ENCODE results near the gene SV2B.
A peak's percentile ranks its signal among the peaks of the same experiment; 100 is the strongest.

The SV2B gene

DNA sequence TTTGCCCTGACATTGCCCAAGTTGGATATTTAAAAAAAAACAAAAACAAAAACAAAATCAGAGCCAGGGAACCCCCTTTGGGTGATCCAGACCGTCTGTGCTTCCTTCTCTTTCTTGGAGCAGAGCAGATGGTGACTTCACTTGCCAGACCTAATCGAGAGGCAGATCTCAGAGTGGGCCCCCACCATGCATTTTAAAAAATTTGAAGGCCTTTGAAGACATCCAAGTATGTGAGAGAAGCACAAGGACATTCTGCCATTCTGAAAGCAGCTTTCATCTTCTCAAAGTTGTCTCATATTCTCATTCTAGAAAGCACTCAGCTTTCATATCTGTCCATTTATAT lies 93.3 kb downstream of the SV2B start:
- DNase-seq (ENCODE audit: low spot score), result no peak

DNA sequence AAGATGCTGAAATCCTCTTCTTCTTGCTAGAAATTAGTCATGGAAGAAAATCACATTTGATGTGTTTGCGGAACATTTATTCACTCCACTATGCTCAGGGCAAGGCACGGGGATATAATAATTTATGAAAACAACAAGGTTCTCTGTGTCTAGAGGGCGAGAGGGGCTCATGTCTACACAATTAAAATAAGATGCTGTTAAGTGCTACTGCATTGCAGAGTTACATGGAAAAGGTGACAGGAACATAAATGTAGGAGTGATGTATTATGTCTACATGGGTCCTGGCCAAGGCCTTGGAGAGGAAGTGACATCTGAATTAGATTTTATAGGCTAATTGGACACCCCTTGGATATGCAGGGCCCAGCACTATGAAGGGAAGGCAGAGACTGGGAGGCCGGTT lies 96.1 kb downstream of the SV2B start:
- no peak for DNase-seq (ENCODE audit: low spot score)

DNA sequence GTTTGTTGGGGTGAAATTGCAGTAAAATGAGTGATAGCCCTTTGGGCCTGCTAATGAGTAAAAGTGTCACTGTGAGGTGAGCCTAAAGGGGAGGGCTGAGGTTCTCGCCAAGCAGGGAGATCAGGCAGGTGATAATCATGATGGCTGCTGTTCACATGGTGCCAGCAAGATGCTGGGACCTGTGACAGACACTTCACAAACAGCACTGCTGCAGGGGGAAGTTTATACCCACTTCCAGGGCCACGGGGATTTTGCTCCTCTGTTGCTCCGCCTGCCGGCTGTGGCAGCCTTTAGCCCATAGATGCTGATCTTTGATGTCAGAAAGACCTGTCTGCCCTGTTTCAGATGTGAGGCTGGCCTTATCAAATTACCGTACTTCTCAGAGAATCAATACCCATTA lies 96.7 kb downstream of the SV2B start:
- DNase-seq (ENCODE audit: low spot score), result no peak

DNA sequence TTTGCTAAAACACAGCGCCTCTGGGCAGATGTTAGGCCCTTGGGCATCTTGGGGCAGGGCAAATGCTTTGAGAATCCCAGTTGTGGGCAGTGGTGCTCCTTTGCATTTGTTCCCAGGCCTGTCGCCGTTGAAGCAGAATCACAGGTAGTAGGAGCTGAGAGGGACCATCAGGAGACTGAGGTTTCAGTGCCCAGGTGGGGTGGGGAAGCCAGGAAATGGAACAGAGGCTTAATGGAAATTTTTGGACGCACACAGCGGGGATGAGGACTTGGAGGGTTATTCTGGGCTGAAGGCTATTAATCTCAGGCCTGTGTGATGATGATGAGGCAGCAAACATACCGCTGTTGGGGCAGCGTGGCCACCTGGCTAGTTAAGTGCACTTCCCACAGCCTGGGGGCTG lies 99.5 kb downstream of the SV2B start:
- no peak for DNase-seq (ENCODE audit: low spot score)

DNA sequence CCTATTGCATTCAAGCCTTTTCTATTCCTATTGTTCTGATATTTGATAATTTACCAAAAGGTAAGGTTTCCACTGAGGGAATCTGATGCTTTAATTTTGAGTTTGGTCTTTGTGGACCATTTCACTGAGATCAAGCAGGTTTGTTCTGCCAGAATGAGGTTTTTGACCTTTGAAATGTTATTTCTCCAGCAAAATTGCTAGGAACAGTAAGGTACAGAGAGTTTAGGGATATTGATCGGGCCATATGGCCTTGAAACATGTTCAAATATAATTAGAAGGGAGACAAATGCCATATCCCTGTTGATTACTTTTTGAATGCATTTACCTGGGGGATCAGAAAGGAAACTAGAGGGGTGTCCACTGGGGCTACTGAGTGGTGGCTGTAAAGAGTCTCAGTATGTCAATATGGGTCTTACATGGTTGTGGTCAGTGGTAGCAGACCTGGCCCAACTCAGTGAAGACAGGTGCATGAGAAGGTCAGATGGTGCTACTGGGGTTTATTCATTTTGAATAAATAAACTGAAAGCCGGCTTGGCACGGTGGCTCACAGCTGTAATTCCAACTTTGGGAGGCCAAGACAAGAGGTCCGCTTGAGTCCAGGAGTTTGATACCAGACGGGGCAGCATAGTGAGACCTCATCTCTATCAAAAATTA lies 100.2 kb downstream of the SV2B start:
- DNase-seq (ENCODE audit: low spot score), result no peak

DNA sequence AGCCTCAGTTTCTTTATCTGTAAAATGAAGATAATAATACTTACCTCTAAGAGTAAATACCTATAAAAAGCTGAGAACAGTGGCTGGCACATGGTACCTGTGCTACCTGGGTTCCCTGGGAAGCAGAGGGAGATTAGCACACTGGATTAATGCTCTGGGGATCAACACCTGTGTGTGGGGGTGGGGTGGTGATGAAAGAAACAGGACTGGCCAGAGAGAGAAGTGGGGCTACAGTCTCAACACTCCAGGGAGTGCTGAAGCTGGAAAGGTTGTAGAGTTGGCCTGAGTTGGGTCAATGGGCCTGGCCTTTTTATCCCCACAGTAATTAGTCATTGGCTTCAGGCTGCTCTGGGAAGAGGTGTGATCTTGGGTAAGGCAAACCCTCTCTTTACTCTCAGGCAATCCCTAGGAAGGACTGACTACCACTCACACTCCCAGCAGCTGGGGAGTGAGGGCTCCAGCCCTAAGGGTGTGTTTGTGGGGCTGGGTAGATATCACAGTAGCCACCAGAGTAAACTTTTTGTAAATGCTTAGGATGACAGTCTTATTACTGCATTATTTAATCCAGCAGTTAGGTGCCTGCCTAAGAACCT lies 102.5 kb downstream of the SV2B start:
- DNase-seq (ENCODE audit: low spot score), result no peak

DNA sequence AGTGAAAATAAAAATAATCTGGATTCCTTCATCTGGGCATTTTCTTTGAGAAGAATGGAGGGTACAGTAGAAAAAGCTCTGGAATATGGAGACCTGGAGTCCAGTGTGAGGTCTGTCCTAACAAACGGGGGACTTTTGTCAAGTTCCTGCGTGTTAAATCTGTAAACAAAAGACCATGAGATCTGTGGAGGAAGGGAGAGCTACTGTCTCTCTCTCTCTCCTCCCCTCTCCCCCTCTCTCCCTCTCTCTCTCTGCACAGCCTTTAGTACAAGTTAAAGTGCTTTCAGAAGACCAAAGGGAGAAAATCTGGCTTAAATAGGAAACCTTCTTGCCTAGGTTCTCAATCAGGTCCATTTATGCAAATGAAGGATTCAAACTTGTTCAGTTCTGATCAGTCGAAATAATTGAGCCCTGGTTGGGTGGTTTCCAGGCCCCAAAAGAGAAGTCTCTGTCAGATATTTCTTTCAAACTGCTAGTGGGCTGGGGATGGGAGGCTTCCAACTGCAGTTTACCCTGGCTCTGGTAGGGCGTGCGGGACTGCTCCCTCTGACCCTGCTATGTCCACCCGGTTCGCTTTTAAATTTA lies 103.7 kb downstream of the SV2B start:
- DNase-seq (ENCODE audit: low spot score), result no peak

DNA sequence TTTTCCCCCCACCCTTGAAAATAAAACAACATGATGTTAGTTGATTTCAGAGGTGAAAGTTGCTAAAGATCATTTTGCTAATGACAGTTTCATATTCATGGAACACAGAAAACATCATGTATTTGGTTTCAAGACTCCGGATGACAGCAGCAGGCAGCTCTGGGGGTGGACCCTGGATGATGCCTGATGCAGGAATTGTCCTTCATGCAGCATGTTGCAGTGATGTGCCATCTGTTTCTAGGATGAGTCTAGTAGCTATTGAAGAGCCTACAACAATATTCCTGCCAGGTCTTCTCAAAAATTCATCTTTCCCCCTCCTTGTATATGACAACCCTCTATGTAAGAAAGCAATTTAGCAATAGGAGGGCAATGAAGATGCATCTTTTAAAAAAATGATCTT lies 108.3 kb downstream of the SV2B start:
- DNase-seq (ENCODE audit: low spot score), result no peak

DNA sequence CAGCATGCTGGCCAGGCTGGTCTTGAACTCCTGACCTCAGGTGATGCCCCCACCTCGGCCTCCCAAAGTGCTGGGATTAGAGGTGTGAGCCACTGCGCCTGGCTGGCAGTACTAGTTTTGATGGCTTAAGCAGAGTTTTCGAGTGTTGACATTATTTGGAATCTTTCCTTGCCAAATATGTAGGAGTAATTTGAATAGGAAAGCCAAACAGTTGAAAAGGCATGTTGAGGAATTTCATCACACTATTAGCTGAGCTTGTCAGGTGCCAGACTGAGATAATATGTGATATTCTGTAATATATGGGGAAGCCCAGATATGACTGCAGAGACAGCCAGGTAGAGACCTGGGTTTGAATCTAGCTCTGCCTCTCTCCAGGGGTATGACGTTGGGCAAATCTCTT lies 109.3 kb downstream of the SV2B start:
- DNase-seq (ENCODE audit: low spot score), result no peak

DNA sequence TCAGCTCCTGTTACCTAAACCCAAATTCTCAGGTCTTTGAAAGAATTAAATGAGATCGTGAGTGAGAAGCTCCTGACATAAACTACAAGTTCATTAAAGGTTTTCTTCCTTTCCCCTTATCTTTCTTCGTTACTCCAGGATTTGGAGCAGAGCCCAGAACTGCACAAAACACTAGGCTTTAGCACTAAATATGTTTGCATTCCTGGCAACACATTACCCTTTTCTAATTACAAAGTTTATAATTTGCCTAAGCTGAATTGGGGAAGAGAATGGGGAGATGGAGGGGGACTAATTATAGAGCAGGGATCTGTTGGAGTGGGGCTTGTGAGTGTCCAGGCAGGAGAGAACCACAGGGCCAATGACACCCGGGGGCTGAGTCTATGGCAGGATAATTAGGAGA lies 109.7 kb downstream of the SV2B start:
- DNase-seq (ENCODE audit: low spot score), result no peak

DNA sequence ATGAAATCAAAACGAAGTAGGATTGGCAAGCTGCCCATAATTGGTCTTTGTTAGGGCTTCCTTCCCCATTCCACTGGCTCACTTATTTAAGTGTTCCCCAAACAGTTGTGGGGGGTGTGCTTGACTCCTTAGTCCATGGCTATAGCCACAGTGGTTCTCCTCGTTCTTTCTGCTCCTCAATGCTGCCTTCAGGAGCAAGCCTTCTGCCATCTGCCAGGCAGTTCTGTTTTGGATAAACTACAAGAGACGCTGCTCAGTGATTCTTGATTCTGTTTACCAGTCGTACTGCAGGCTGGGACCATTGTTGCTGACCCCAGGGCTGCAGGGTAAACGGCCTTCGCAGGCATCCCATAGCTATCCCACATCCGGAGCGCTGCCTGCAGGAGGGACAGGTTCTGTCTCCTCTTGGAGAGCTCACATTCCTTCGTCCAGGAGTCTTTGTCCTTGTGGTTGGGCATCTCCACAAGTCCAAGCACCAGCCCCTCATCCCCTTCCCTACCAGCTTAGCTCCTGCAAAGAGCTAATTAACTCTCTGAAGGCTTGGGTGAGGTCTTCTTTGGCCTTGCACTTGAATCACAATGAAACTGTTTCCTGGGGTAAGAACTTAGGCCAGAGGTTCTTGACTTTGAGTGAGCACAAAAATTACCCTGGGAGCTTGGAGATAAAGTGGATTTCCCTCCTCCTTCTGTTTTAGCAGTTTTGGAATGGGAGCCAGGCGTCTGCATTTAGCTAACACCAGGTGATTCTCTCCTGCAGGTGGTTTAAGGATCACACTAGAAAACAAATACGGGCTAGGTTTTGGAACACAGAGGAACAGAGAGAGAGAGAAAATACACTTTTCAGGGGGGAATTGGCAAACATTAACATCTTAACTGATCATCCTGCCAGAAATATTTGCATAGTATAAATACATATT lies 114.9 kb downstream of the SV2B start:
- DNase-seq (ENCODE audit: low spot score), result no peak

DNA sequence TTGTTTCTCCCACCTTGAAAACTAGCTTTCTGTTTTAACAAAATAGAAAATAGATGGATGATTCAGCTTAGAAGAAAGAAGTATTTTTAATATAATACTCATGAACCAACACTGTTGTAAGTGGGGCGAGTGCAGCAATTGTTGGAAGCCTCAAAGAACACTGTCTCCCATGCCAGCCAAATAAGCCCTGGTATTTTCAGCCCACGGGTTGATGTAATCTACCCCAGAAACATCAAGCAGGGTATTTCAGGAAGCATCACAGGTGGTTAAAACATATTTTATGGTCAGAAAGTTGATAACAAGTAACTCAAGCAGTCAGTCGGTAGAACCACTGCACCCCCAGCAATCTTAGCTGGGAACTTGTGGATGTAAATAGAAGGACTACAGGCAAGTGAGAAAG lies 115.9 kb downstream of the SV2B start:
- DNase-seq (ENCODE audit: low spot score), result no peak

DNA sequence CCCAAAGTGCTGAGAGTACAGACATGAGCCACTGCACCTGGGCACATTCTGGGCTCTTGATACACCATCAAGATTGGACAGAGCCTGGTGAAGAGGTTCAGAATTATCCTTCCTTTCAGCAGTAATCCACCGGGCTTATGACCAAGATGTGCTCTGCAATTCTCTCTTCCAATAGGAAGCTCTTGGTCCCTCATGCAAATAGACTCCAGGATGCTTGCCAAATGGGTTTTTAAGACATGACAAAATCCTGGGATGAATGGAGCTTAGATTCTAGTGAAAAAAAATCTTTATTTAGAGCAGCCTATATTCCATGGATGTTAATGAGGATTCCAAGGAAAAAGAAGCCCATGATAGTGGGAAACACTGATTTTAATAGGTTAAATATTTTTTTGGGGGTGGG lies 119.1 kb downstream of the SV2B start:
- no peak for DNase-seq (ENCODE audit: low spot score)

DNA sequence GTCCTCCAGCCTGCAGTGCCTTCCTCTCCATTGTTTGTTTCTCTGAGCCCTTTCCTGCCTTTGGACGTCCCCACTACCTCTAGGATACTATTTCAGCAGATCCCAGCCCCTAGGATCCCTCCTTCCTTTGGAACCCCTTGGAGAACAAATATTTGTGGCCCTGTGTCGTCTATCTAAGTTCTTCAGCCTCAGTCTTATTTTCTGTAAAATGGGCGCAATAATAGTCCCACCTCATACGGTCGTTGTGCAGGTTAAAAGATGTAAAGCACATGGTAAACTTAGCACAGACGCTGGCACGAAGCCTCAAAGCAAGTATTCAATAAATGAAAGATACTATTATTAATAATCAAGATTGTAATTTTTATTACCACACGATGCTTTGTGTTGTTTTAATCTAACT lies 122.0 kb downstream of the SV2B start:
- DNase-seq (ENCODE audit: low spot score), result no peak

DNA sequence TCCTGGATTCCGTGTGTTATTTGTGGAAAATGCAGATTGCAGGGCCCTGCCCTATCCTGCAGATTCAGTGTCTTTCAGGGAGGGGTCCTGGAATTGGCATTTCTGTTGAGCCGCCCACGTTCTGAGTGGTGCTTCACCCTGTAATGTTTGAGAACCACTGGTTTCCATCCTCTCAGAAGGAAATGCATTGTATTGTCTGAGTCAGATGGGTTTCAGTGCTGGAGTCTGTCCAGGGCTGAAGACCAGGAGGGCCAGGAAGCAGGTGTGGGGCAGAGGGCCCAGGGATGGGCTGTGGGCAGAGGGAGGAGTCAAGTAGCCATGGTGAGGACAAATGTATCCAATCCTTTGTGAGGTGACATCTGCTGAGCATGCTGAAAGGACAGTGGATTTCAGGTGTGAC lies 123.8 kb downstream of the SV2B start:
- no peak for DNase-seq (ENCODE audit: low spot score)

DNA sequence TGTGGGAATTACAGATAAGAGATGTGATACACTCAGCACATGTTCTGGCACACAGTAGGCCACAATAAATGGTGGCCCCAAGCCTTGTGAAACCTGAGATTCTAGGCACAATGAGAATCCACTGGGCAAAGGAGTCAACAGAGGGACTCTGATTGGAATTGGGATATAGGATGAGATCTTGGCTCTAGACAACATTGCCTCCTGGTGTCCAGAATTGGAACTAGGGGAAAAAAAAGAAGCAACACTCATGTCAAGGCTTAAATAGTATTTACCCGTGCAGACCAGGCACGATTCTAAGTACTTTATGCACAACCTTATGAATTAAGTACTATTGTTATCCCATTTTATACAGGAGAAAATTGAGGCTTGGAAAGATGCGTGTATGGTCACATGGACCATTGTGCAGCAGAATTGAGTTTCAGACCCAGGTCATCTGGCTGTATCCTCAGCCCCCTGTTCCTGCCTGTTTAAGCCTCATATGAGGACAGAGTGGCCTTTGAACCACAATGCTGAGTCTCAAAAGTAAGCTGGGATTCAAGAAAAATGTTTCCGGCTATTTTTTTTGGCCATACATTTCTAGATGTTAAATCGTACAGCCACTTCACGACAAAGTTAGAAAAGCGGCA lies 124.8 kb downstream of the SV2B start:
- DNase-seq (ENCODE audit: low spot score), result peak; percentile 2

DNA sequence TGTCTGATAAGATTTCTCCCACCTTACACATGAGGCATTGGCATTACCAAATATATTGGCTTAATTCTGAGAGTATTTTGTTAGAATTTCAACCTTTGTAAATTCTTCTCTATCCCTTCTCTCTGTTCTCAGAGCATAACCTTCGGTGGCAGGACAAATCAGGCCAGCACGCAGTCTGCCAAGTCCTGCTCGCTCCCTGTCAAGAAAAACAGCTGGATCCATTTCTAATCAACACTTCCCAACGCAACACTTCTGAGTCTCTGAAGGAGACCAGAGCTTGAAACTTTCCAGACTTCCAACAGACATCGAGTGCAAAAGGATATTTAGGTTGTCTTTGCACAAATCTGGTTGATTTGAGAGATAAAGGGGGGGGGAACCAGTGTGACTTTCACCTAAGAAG lies 125.7 kb downstream of the SV2B start:
- DNase-seq (ENCODE audit: low spot score), result no peak

DNA sequence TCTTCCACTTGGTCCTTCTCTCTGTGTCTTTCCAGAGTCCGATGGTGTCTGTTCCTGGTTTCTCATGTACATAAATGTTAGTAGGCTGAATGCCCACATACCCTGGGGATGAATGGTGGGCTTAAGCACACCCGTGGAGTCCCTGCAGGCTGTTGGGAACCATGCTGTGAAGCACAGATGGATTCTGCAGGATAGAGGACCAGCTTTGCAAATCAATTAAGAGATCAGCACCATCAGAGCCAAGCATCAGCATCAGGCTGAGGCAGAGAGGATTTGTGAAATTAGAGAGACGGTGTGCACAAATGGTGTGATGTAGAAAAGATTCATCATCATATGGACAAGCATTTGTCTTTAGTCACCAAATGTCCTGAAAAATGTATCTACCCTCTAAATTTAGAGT lies 127.1 kb downstream of the SV2B start:
- no peak for DNase-seq (ENCODE audit: low spot score)

DNA sequence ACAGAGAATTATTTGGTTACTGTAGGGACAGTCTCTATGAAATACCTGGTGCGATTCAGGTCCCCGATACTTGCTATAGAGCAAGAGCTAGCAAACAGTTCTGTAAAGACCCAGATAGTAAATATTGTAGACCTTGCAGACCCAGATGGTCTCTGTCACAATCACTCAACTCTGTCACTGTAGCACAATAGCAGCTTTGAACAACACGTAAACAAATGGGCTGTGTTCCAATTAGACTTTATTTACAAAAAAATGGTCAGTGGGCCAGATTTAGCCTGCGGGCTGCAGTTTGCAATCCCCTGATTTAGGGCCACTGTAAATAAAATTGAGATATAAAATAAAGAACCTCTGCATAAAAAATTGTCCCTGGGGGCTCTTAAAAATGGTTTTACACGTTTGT lies 127.7 kb downstream of the SV2B start:
- no peak for DNase-seq (ENCODE audit: low spot score)

DNA sequence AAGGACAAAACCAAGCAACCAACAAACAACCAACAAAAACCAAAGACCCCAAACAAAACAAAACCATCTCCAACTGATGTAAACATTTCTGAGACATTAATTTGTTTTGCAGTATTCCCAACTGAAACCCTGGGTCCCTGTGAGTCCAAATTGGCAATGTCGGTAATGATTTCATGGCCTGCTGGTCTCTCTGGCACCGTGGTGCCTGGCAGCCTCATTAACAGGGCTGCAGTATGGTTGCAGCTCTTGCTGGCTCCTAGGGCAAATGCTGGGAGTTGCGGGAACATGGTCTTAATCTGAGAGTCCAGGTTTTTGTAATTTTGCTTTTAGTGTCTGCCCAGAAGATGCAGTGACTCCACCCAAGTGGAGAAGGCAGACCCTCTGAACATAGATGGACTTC lies 128.3 kb downstream of the SV2B start:
- no peak for DNase-seq (ENCODE audit: low spot score)

DNA sequence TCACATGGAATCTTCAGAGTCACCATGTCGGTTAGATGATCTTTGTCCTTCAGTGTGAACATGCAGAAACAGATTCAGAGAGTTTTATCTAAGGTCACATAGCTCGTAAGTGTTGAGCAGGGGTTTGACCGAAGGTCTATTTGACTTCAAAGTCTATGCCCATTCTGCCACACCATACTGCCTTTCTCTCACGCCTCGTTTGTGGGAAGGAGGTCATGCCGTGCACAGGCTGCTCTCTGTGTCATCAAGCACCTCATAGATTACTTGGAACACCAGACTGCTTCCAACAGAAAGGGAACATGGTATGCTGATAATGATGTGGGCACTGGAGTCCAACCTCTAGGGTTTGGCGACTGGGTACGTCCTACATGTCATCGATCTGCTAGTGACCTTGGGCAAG lies 128.8 kb downstream of the SV2B start:
- no peak for DNase-seq (ENCODE audit: low spot score)

DNA sequence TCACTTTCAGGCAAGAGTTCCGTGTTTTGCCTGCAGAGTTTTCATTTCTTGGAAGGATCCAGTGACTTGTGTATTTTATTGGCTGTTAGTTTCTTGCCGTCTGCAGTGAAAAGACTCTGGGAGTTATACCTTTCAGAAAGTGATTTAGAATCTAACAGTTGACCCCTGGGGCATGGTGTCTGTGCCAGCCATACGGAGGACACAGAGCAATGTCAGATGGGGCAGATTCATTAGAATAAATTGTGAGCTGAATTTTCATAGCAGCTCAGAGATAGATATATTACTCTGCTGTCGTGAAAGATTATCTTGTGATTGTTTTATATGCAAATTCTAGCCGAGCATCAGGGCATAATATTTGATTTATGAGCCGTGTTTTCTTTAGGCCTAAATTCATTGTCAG lies 131.6 kb downstream of the SV2B start:
- DNase-seq (ENCODE audit: low spot score), result no peak

DNA sequence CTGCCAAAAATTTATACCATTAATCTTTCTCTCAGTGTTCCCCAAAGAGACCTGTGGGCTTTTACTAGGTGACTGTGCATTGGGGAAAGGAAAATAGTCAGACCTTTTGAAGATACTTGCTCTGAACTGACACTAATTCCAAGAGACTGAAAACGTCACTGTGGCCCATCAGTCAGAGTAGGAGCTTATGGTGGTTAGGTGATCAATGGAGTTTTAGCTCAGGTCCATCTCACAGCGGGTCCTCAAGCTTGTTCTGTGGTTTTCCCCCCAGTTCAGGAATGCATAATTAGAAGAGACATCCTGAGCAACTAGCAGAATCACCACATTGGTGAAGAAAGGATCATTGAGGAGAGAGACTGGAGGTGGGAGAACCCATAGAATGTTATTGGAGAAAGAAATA lies 134.7 kb downstream of the SV2B start:
- DNase-seq (ENCODE audit: low spot score), result no peak

Data from CD4-positive, alpha-beta T cell treated with Interleukin-15 for 4 hours (primary cell).